Measurements from ENCODE around the gene UNC5A. TPM values are rescaled to one million over a fixed set of nuclear protein-coding genes. Genes with fewer than 3 reads are reported as not detected.

The UNC5A gene
- total RNA-seq, 3 donors from 2014 or later, result 0.07 to 0.16 TPM; not detected in 1

- no peaks in the 10 kb centered on the region for H3K4me1 ChIP-seq (ENCODE audit: low read depth)
- H3K36me3 ChIP-seq (ENCODE audit: low read depth), result no peaks in the 10 kb centered on the region
- TF ChIP-seq CTCF (IDR thresholded peaks at IDR 0.05), result no peak
- no peak for ATAC-seq
- intact Hi-C loops (cut with DNase I, micrococcal nuclease), result no loop called here
- peak in 1 of 3 donors; percentile 7 for DNase-seq
- H3K4me3 ChIP-seq, result no peak overlapping the region
- no peaks in the 10 kb centered on the region for H3K9me3 ChIP-seq
Measured at GRCh38 chr5:176888016-176888864, 77.9 kb downstream of the UNC5A start.

GRCh38 chr5:176888865-176889165 is 78.5 kb downstream of the UNC5A start:
- intact Hi-C loops (cut with DNase I, micrococcal nuclease), result no loop called here
- ATAC-seq, result no peak
- H3K4me1 ChIP-seq (ENCODE audit: low read depth), result no peaks in the 10 kb centered on the region
- no peak overlapping the region for H3K4me3 ChIP-seq
- no peak for DNase-seq
- H3K36me3 ChIP-seq (ENCODE audit: low read depth), result no peaks in the 10 kb centered on the region
- no peak for TF ChIP-seq CTCF (IDR thresholded peaks at IDR 0.05)
- no peaks in the 10 kb centered on the region for H3K9me3 ChIP-seq

- no peak overlapping the region for H3K4me3 ChIP-seq
- peak in 1 of 3 donors; percentile 11 for DNase-seq
- TF ChIP-seq CTCF (IDR thresholded peaks at IDR 0.05), result no peak
- ATAC-seq, result no peak
- no peaks in the 10 kb centered on the region for H3K4me1 ChIP-seq (ENCODE audit: low read depth)
- intact Hi-C loops (cut with DNase I, micrococcal nuclease), result no loop called here
- H3K9me3 ChIP-seq, result no peaks in the 10 kb centered on the region
- H3K36me3 ChIP-seq (ENCODE audit: low read depth), result no peaks in the 10 kb centered on the region
Measured at GRCh38 chr5:176889321-176890280, 79.2 kb downstream of the UNC5A start.

GRCh38 chr5:176890455-176891330 is 80.3 kb downstream of the UNC5A start:
- DNase-seq, result peak in 1 of 3 donors; percentile 11
- Histone ChIP-seq H3K4me3 (no peak overlapping the region), H3K36me3 (ENCODE audit: low read depth) (no peaks in the 10 kb centered on the region), H3K9me3 (no peaks in the 10 kb centered on the region), H3K4me1 (ENCODE audit: low read depth) (no peaks in the 10 kb centered on the region)
- intact Hi-C loops (cut with DNase I, micrococcal nuclease), result no loop called here
- ATAC-seq, result no peak
- TF ChIP-seq CTCF (IDR thresholded peaks at IDR 0.05), result no peak

- no peak overlapping the region for H3K4me3 ChIP-seq
- TF ChIP-seq CTCF (IDR thresholded peaks at IDR 0.05), result no peak
- no peaks in the 10 kb centered on the region for H3K4me1 ChIP-seq (ENCODE audit: low read depth)
- intact Hi-C loops (cut with DNase I, micrococcal nuclease), result no loop called here
- no peaks in the 10 kb centered on the region for H3K9me3 ChIP-seq
- H3K36me3 ChIP-seq (ENCODE audit: low read depth), result no peaks in the 10 kb centered on the region
- no peak for DNase-seq
- no peak for ATAC-seq
Measured at GRCh38 chr5:176891331-176891958, 81.1 kb downstream of the UNC5A start.
